Measurements from ENCODE around the gene SPINK8.
A peak's percentile ranks its signal among the peaks of the same experiment; 100 is the strongest.

SPINK8 gene

DNA sequence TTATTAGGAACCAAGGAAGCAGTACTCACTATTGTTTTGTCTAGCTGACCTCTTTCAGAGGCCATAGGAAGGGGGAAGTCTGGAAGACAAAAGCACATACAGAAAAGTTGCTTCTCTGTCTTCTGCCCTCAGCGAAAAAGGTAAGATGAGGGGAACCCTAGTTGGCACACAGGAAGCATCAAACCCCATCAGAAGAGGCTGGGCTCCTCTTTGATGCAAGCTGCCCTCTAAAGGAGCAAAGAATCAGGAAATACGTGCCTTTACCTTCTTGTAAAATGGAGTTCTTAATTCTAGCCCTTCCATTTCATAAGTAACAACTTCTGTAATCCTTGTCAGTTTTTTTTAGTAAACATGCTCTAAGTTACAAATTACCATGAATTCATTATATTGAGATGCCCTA lies 12.5 kb downstream of the SPINK8 start:
- no peak for DNase-seq (ENCODE audit: low spot score)

DNA sequence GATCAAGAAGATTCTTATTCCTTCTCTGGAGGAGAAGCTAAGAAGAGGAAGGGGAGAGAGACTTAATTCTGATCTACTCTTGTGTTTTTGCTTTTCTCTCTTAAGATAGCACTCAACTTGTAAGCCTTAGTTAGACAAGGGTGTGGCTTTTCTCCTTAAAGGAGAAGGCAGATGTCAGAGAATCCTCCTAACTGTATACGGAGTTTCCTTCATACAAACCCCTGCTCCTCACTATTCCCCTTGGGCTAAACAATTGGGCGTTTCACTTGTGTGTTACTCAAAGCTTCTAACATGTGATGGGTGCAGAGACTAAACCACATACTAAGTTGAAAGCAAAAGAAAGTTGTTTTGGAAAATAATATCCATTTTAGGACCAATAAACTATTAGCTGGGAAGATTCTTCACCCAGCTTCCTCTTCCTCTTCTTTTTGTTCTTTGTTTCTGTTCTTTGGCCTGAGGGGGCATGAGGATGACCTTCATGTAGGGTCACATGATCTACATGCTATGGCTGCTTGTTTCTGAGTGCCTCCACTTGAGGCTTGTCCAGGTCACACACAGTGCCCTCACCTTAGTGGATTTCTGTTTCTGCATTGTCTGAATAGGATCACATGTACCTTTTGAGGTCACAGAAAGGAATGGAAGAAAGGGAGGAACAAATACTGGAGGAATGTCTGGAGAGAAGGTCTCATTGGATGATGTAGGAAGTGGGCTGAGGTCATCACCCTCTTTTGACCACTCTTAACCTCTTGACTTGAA lies 14.6 kb downstream of the SPINK8 start:
- no peak for DNase-seq (ENCODE audit: low spot score)

DNA sequence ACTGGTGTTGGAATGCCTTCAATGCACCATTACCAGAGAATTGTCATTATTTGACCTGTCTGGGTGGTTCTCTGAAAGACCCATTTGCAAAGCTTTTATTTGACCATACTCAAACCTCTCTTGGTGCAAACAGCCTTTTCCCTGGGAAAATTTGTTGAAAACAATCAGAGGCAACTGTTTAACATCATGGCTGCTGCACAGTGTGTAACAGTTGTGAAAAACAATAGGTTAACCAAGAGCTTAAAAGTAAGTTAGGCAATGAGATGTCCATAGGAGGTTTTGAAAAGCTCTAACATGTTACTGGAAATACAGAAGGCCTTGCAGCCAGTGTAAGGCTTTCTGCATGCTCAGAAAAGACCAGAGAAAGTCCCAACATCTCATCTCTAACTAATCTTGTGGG lies 18.9 kb downstream of the SPINK8 start:
- DNase-seq (ENCODE audit: low spot score): no peak

DNA sequence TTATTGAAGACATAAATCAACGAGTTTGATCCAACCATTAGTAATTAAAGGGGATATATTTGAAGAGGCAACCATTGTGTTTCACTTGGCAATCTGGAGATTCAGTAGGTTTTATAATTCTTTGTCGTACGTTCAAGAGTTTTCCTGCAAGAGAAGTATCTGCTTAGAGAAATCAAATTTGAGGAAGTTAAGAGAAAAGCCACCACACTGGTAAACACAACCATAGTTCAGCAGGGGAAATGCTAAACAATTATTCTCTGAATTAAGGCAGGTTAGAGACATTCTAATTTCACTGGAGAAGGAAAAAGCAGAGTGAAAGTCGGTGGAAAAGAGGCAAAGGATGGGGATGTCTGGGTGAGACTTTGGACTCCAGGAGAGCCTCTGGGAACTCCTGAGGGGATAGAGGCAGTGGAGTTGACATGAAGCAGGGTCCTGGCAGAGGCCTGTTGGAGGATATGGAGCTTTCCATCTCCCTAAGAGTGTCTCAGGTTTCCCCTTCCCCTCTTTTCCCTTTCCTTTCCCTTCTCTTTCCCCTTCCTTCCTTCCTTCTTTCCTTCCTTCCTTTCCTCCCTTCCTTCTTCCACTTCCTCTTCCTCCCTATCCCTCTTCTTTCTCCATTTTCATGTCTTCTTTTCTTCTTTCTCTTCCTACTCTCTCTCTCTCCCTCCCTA lies 26.5 kb downstream of the SPINK8 start:
- peak; percentile 14 for DNase-seq (ENCODE audit: low spot score)

DNA sequence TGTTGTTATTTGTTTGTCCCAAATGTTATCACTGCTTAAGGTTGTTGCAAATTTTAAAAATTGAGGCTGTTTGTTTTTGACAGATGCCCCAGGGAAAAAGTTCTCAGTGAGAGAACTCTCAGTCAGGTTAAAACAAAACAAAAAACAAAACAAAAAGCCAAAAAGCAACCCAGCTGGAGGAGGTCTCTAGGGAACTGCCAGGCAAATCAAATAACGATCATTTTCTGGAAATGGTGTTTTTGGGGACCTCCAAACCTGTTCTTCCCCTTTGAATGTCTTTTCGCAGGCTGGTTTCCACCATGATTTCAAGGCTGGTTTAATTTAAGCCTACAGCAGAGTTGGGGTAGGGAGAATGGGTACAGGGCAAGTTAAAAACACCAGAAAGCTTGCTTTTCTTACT lies 27.2 kb downstream of the SPINK8 start:
- peak; percentile 46 for DNase-seq (ENCODE audit: low spot score)

DNA sequence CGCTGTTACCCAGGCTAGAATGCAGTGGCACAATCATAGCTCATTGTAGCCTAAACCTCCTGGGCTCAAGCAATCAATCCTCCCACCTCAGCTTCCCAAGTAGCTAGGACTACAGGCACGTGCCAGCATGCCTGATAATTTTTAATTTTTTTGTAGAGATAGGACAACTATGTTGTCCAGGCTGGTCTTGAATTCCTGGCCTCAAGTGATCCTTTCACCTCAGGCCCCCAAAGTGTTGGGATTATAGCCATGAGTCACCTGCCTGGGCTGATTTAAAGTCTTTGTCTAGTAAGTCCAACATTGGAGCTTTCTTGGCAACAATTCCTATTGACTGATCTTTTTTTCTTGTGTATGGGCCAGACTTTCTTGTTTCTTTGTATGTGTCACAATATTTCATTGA lies 28.1 kb downstream of the SPINK8 start:
- DNase-seq (ENCODE audit: low spot score): no peak

DNA sequence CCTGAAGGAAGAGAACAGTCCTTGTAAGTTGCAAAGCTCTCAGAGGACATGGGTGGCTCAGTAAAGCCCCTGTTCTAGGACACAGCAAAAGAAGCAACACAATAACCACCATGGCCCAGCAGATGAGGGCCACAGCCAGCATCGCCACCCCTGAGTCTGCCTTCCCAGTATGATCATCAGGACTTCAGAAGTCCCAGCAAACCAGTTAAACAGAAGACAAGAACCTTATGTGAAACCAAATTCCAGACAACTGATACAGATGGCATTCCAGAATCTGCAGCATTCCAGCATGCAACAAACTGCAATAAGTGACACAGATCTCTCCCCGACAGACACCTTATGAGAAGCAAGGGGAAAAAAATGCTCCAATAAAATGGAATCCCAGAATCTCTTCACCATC lies 30.4 kb downstream of the SPINK8 start:
- no peak for DNase-seq (ENCODE audit: low spot score)

DNA sequence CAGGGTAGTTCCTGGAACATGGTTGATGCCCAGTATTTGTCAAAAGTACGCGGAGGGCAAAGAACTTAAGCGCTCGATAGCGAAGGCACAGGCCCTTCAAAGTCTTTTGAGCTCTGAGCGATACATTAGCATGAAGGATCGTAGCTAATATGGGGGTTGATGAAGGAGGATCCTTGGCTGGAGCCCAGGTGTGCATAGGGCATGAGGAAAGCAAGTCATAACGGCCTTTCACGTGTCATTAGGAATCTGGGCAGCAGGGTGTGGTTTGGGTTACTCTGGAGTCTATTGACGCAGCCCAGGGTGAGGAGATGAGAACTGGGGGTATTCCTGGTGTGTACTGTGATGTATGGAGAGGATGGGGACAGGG lies 31.7 kb downstream of the SPINK8 start:
- DNase-seq (ENCODE audit: low spot score): peak; percentile 16

DNA sequence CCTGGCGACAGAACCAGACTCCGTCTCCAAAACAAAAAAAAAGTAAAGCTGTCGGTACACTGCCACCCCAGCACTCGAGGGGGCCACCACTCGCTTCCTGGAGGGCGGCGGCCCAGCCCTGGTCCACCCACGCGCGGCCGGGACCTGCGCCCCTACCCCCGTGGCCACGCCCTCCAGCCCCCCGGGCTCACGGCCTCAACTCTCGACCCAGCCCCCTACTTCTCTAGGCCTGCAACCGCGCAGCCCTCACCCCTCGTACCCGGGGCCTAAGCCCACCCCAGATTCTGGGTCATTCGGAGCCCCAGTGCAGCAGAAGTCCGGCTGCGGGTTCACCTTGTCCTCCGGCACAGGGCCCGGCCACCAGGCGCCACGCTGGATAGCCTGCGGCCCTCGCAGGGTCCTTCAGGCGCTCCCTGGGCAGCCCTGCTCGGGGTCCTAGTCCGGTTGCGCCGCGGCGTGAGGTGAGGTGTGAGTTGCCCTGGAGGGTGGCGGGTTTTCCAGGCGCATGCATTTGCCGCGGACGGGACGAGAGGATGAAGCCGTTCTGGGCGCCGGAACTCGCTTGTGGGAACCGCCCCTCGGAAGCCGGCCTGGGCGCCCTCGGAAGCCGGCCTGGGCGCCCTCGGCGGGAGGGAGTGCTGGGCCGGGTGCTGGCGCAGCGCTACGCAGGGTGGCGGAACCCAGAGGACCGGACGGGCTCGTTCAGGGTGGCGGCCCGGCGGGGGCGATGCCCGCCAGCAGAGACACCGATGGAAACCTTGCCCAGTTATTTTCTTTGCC lies 32.3 kb downstream of the SPINK8 start, which contains the start of gene NME6:
TSS of gene NME6 (minus strand) at position 348 of the 780 bp plus-strand sequence.
- peak; percentile 88 for DNase-seq (ENCODE audit: low spot score)

DNA sequence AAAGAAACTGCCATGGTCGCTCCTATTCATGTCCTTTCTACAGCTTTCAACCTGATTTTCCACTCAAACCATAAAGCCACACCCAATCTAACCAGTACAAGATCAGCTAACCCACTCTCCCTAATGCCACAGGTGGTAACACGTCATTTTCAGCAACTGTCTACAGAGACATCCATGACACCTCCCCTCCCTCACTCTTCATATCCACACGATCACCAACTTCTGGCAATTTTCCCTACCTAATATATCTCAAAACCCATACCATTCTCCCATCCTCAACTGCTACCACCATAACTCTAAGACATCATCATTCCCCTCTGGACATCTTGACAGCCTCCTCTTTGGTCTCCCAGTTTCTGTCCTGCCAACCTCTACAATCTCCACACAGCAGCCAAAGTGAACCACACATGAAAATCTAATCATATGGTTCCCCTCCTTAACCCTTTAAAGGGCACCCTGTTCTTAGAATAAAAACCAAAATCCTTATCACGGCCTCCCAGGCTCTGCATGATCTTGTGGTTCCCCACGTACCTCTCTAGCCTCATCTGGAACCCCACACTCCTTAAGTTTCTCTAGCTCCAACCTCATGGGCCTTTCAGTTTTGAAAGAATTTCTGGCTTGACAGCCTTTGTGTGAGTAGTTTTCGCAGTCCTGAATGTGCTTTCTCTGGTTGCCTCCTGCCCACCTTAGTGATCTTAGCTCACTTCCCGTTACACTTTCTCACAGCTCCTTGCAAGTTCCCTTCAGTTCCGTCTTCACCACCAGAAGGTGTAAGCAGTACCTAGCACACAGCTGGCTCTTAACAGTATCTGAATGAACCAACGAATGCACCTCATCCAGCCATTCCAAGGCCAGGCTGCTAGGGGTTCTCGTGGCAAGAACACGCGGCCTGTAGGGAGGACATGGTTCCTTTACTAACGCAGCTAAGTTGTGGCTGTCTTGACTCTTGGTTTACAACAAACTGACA lies 33.4 kb downstream of the SPINK8 start:
- peak; percentile 59 for DNase-seq (ENCODE audit: low spot score)

DNA sequence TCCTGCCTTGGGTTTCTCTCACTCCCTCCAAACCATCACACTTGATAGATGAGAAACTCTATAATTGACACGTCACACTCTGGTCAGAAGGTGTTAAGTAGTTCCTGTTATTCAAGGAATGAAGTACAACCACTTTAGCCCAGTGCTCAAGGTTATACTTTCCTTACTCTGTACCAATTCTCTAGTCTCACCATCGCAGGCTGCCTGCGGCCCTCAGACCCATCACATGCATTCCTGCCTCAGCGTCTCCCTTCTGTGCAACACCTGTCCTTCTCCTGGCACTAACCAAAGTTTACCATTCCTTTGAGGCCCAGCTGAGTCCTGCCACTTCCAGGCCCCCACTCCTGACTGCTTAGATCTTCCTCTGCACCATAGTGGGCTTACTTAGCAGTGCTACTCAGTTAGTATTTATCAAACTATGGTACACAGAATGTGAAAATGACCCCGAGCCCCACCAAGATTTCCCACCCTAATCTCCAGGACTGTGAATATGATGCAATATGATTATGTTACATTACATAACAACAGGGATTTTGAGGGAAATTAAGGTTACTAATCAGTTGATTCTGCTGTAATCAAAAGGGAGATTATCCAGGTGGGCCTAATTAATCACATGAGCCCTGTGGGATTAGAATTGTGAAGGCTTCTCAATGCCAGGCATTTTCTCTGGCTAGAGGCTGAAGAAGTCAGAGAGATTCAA lies 36.2 kb downstream of the SPINK8 start:
- DNase-seq (ENCODE audit: low spot score): no peak

DNA sequence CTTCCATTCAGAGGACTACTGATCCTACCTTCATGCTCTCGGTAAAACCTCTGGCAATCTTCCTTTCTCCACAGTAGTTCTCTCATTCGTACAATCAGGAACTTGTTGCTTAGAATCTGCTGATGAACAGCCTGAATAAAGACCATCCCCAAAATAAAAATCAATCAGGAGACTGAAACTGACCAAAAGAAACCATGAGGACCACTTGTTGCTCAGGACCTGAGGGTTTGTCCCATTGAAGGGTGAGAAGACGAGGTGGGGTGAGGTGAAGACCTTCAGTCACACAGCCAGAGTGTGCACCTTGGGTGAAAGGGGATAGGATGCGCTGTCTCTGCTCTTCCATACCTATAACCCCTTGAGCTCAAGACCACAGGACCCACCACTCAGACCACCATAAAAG lies 36.8 kb downstream of the SPINK8 start:
- no peak for DNase-seq (ENCODE audit: low spot score)

DNA sequence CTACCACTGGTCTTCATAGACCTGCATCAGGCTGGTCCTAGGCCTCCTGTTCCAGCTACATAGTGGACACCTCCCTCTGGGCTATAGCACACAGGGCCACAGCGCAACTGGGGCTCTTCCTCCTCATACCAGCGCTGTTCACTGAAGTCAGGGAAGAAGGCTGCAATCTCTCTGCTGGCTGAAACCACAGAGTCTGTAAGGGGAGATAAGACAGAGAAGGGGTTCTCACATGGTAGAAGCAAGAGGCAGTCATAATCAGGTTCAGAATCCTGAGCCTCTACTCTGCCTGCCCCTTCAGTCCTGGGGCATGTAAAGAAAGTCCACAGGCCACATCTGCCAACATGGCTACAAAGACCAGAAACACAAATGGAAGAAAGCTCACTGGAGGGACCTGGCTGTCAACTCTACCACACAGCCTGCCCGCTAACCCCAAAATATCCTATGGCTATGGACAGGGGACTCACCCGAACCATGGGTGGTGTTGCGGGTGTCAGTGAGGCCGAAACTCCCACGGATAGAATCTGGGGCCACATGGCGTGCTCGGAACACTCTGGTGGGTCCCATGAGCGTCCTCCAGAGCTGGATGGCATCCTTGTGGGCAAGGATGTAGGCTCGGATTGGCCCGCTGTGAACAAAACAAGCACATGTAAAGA lies 38.7 kb downstream of the SPINK8 start:
- no peak for DNase-seq (ENCODE audit: low spot score)

DNA sequence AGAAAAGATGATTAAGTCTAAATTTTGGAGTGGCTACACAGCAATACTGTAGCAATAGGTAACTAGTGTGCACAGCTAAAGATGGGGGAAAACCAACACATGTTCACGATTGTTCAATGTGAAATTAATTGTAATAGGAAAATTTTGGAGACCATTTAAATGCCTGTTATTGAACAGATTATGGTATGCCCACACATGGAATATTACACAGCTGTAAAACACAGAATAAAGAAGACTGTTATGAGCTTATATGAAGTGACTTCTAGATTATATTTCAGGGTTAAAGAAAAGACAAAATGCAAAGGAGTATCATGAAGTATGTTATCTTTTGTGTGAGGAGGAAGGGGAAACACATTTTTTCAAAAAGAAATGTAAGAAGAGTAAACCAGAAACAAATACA lies 43.8 kb downstream of the SPINK8 start:
- DNase-seq (ENCODE audit: low spot score): no peak

DNA sequence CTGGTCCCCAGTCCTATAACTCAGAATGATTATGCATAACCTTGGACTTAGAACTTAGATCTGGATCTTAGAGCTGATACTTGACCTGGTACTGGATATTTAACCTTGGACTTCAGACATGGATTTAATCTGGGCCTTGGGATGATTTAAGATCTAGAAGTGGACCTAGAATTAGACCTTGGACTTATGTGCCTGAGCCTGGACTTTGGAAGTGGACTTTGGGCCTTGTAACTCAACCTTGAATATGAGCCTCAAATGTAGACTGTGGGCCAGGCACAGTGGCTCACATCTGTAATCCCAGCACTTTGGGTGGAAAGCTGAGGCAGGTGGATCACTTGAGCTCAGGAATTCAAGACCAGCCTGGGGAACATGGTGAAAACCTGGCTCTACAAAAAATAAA lies 46.4 kb downstream of the SPINK8 start:
- DNase-seq (ENCODE audit: low spot score): no peak

DNA sequence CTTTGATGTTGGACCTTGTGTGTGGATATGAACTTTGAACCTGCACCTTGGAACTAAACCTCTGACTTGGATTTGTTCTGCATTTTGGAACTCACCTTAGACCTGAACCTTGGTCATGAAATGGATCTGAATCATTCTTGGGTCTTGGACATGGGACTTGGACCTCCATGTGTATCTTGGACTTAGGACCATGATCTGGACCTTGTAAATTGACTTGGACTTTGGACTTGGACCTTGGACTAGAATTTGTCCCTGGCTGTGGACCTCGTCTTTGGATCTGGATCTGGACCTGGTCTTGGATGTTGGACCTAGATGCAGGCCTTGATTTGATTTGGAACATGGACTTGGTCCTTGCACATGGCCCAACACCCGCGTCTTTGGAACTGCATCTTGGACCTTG lies 47.2 kb downstream of the SPINK8 start:
- no peak for DNase-seq (ENCODE audit: low spot score)

DNA sequence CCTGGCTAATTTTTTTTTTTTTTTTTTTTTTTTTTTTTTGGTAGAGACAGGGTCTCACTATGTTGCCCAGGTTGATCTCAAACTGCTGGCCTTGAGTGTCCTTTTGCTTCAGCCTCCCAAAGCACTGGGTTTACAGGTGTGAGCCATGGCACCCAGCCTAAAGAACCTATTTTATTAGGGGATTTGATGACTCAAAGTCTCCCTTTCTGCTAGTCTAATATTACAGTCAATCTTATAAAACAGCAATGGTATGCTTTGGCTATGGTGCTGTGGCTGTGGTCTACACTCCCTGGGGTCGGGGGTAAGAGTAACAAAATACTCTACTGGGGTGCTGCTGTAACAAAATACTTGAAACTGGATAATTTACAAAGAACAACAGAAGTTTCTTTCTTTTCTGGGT lies 47.8 kb downstream of the SPINK8 start:
- no peak for DNase-seq (ENCODE audit: low spot score)

DNA sequence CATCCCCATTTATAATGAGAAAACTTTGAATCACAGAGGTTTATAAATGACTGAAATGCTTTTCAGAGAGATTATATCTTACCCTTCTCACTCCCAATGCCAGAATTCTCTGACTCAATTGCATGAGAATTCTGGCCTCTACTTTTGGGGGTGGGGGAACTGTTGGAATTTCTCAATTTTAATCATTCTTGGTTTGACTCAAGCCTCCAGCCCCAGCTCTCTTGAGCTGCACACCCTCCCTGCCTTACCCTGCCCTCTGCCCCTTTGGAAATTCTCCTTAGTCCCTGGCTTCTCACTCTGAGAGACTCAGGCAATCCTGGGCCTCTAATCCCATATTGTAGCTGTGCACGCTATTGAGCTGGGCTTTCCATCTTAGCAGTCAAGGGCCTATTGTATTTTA lies 48.3 kb downstream of the SPINK8 start:
- no peak for DNase-seq (ENCODE audit: low spot score)

DNA sequence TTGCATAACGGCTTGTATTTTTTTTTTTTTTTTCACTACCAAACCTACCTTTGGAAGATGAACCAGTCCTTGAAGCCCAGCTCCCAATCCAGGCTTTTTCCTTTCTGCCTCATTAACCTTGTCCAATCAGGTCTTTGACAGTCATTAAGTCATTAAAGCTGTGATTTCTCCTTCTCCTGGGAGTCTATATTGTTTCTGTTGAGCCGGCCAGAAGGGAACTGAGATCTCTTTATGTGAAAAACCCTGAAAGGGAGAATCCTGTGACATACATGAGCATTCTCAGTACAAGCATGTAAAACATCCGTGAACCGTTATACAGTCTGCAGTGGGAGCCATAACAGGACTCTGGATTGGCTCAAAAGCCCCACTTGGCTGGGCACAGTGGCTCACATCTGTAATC lies 52.6 kb downstream of the SPINK8 start:
- DNase-seq (ENCODE audit: low spot score): no peak

DNA sequence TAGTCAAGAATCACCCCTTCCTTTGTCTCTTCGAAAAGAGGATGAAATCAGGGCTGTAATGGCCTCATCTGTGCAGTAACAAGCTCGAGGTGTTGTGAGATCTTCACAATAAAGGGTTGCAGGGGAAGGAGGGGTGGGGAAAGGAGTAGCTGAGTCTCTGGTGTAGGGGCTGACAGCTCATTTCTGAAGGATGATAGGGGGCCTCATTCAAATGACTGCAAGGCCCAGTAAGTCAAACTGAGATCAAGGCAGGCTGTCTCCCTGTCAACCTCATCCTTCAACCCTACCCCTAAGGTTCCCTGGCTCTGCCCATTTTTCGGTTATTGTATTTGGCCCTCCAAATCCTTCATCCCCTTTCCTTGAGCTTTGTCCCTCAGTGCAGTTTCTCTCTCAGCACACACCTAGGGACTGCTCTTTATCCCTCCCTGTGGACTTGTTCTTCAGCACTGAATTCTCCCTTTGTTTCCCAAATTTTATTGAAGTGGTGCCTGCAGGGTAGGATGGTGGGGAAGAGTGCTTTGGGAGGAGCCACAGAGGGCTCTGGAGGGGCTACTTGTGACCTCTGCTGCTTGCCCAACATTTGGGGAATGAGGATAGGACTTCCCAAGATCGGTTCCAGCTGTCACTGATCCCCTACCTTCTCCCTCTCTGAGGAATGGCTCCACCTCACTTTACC lies 54.4 kb downstream of the SPINK8 start:
- DNase-seq (ENCODE audit: low spot score): no peak
